GDM1 (cell line): ENCODE results near the gene KCNQ1.

ENCODE experiments used
- DNase-seq: peaks from one replicate; lab custom pipeline; 2025; lab: John Stamatoyannopoulos, UW

KCNQ1 gene

GRCh38 chr11:2459796-2460531 lies 15.2 kb downstream of the KCNQ1 start:
- DNase-seq: no peak

DNA sequence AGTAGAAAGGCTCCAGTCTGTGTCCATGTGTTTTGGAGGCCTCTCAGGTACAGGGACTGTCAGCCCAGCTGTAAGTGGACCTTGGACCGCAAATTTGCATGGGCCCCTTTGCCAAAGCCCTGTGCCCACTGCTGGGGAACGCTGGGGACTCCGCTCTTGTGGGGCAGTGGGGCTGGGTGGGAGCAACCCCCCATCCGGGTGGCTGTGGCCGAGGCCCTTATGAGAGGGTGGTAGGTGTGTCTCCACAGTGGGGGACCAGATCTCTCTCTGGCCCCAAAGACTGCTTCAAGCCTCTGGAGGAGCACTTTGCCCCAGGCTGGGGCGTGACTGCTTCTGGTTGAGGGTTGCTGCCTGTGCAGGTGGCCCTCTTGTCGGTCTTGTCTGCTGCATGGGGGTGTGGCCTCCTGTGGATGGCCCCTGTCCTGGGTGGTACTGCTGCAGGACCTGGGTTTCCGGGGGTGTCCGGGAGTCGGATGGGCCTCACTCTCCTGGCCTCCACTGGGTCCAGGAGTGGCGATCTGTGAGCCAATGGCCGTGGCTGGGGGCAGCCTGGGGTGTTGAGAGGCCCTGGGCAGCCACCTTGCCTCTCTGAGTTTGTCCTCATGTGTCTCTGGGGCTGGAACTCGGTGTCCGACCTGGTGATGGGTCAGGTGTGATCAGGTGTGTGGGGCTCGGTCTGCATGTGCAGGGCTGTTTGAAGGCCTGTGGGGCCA lies 15.9 kb downstream of the KCNQ1 start:
- DNase-seq: no peak

GRCh38 chr11:2461253-2461955 lies 16.6 kb downstream of the KCNQ1 start:
- no peak for DNase-seq

DNA sequence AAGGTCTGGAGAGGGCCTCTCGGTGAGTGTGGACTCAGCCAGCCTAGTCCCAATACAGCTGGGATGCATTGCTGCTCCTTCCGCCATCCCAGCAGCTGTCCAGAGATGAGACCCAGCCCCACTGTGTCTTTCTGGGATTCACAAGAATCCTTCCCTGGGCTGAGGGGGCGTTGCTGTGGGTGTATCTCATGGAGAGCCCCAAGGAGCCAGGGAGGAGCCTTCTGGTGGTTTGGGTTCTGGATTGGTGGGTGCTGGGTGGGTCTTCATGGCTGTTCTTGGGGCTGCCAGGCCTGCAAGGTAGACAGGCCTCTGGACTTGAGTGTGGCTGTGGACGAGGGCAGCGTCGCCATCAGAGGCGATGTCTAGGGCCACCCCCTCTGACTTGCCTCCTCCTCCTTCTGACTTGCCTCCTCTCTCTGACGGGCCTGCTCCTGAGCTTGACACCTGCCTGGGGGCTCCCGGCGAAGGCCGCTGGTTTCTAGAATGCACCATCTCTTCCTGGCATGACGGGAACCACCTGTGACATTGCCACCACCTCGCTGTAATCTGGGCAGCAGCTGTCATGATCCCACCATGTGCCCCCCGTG lies 17.2 kb downstream of the KCNQ1 start:
- no peak for DNase-seq

- no peak for DNase-seq
Measured at GRCh38 chr11:2462543-2462985, 17.8 kb downstream of the KCNQ1 start.

DNA sequence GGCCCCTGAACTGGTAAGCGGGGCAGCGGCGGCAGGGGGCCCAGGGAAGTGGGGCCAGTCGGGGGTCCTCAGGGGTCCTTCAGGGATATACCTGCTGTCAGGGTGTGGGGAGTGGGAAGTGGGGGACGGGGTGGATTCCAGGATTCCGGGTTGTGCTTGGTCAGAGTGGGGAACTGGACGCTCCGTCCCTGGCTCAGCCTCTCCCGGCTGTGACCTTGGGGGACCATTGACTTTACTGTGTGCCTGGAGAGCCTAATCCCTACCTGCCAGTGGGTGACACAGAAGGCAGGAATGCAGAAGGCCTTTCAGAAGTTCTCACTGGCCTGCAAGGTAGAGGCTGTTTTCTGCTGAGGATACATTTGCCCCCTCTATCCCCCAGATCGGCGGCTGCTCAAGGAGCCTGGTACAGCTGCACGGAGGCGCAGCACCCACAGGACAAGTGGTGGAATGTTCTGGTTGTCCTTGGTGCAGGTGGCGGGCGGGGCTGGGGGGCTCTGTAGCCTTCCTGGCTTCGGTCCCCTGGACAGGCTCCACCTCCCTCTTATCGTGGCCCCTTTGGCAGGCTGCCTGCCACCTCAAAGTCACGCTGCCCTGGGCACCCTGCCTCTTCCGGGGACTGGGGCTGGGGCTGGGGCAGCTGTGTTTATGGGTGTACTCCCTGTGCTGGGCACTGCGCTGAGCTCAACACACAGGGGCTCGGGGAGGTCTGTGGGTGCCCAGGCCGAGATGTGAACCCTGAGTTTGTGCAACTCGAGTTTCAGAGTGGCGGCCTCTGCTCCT lies 18.4 kb downstream of the KCNQ1 start:
- DNase-seq: no peak

- DNase-seq: no peak
Measured at GRCh38 chr11:2463766-2464277, 19.0 kb downstream of the KCNQ1 start.

GRCh38 chr11:2464451-2465165 lies 19.8 kb downstream of the KCNQ1 start:
- no peak for DNase-seq

GRCh38 chr11:2465202-2466068 lies 20.6 kb downstream of the KCNQ1 start:
- DNase-seq: no peak

DNA sequence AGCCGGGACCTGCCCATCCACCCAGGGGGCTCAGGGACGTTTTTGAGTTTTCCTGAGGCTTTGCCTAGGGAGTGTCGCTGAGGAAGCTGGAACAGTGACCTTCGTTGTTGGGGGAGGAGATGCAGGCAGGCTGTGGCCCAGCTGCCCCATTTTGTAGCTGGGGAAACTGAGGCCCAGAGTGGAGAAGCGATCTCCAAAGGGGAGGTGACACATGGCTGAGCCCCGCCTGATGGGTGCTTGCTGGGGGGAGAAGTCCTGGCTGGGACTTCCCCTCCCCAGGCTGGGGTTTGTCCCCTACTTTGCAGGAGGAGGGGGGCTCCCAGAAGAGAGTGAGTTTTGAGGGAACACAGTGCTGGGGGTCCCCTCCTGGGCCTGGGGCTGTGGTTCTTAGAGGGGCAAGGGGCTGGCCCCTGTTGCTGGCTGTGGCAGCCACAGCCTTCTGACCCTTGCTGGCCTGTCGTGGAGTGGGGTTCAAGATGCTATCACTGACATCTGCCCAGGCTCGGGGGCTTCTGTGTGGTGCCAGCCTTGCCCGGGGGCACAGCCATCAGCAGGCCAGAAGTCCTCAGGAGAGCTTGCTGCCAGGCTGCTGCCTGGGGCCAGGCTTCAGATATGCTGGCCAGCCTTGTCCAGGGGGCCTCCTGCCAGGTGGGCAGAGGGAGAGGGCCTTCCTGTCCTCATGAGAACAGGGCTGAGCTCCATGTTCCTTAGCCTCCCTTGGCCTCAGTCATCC lies 21.4 kb downstream of the KCNQ1 start:
- DNase-seq: no peak

- DNase-seq: peak; percentile 30
Measured at GRCh38 chr11:2466869-2467694, 22.3 kb downstream of the KCNQ1 start.

GRCh38 chr11:2467695-2468055 lies 22.9 kb downstream of the KCNQ1 start:
- DNase-seq: no peak

GRCh38 chr11:2468363-2469235 lies 23.8 kb downstream of the KCNQ1 start:
- DNase-seq: no peak

DNA sequence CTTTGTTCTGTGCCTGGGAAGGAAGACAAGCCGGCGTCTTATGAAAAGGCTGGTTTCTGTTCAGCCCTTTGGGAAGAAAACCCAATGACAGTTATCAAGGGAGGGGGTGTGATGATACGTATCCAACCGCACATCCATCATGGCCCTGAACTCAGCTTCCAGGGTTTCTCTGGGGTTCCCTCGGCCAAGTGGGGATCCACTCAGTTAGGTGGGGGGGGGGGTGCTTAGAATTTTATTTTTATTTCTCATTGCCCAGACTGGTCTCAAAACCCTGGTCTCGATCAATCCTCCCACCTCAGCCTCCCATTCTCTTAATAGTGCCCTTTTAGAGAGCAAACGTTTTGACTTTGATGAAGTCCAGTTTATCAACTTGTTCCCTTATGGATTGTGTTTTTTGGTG lies 25.7 kb downstream of the KCNQ1 start:
- no peak for DNase-seq

GRCh38 chr11:2471048-2471803 lies 26.4 kb downstream of the KCNQ1 start:
- DNase-seq: no peak

- DNase-seq: no peak
Measured at GRCh38 chr11:2471804-2472096, 26.9 kb downstream of the KCNQ1 start.
